ENCODE measurements around the gene HEYL.

DNA sequence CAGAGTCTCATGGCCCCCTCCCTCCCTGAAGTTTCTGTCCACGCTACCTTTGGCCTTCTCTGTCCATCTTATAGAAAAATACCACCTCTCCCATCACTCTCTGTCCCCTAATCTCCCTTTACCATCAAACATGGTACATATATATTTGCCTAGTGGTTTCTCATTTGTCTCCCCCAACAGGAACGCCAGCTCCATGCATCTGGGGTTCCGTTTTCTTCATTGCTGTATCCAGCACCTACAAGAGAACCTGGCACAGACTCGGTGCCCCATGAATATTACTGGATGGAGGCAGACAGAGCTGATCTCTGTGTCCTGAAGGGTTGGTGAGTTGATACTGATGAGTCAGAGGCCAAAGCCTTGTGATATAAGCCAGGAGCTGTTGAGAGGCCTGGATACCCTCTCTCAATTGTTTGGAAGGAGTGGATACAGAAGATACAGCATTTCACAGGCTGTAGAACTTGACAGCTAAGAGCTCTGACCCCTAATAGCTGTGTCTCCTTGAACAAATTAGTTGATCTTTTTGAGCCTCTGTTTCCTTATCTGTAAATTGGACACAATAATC lies 21.9 kb downstream of the HEYL start:
- no peak for TF ChIP-seq EZH2 (IDR thresholded peaks at IDR 0.05; ENCODE audit: insufficient read depth, poor library complexity, severe bottlenecking)
- no peak for TF ChIP-seq EZH2phosphoT487 (IDR thresholded peaks at IDR 0.05; ENCODE audit: insufficient read depth, low read depth)
